H1 (cell line): ENCODE results near the gene GPATCH2. TPM values are rescaled to one million over a fixed set of nuclear protein-coding genes. Genes with fewer than 3 reads are reported as not detected.

ENCODE experiments used
- CTCF ChIA-PET: fragments of 300-600 bp; sonication (Branson Sonifier 250); formaldehyde crosslinking; loops from one replicate; lab custom pipeline; 2021; ENCODE audit not compliant: partially characterized antibody; lab: Charles Lee
- POLR2A ChIA-PET: fragments of 300-600 bp; sonication (Branson Sonifier 250); formaldehyde crosslinking; loops from one replicate; lab custom pipeline; 2021; ENCODE audit warnings: inconsistent platforms; ENCODE audit not compliant: partially characterized antibody; lab: Charles Lee
- DNase-seq, 2 experiments: peaks; one replicate each; pipeline versions ENCODE4 v3.0.0 to v3.0.0-alpha.2; 2010 to 2022; ENCODE audit warnings: low spot score in 2 of 2, low read depth in 1 of 2, mixed read lengths in 1 of 2
- FAIRE-seq: peaks from 2 replicates; lab custom pipeline; 2011; peaks lifted over from hg19 to GRCh38; lab: Jason Lieb, UNC
- H2AFZ ChIP-seq: 2 replicates; pipeline ENCODE4 v1.8.1; 2012; ENCODE audit warnings: low read length, inconsistent platforms
- H2AK5ac ChIP-seq: 2 replicates; pipeline ENCODE4 v1.6.1; 2013; ENCODE audit warnings: low read depth, low read length
- H2BK120ac ChIP-seq: replicated peaks from 2 replicates; pipeline ENCODE3; 2013; ENCODE audit warnings: low read depth, low read length, inconsistent platforms
- H2BK12ac ChIP-seq: 2 replicates; pipeline ENCODE4 v1.6.1; 2013; ENCODE audit warnings: low read depth, low read length
- H2BK15ac ChIP-seq: 2 replicates; pipeline ENCODE4 v1.6.1; 2013; ENCODE audit warnings: low read length
- H2BK20ac ChIP-seq: 2 replicates; pipeline ENCODE4 v1.6.1; 2013; ENCODE audit warnings: low read length
- H2BK5ac ChIP-seq: 2 replicates; pipeline ENCODE4 v1.6.1; 2013; ENCODE audit warnings: low read depth, low read length
- H3K14ac ChIP-seq: 2 replicates; pipeline ENCODE4 v1.6.1; 2013; ENCODE audit warnings: inconsistent platforms; ENCODE audit not compliant: insufficient read length
- H3K18ac ChIP-seq: 2 replicates; pipeline ENCODE4 v1.6.1; 2013; ENCODE audit warnings: low read length; ENCODE audit errors: extremely low read depth
- H3K23ac ChIP-seq: 2 replicates; pipeline ENCODE4 v1.6.1; 2013; ENCODE audit warnings: inconsistent platforms; ENCODE audit not compliant: insufficient read length
- H3K23me2 ChIP-seq: 2 replicates; pipeline ENCODE4 v1.6.1; 2013; ENCODE audit warnings: low read depth, low read length
- H3K27ac ChIP-seq: 2 replicates; pipeline ENCODE4 v1.6.1; 2011; ENCODE audit warnings: low read depth, low read length, inconsistent platforms
- H3K27me3 ChIP-seq, 4 experiments: replicated peaks in 1 of 4; 1 replicate in 1 of 4; 2 replicates in 3 of 4; pipeline versions ENCODE4 v1.6.1 to v1.8.1; 2011 to 2013; ENCODE audit warnings: low read length in 3 of 4, mild to moderate bottlenecking in 3 of 4, inconsistent platforms in 2 of 4, mixed read lengths in 2 of 4, moderate library complexity in 1 of 4; ENCODE audit not compliant: control insufficient read depth in 3 of 4, insufficient read depth in 3 of 4; ENCODE audit errors: extremely low read depth in 1 of 4
- H3K36me3 ChIP-seq, 4 experiments: 2 replicates each; pipeline versions ENCODE4 v1.6.1 to v1.8.1; 2011 to 2013; ENCODE audit warnings: mild to moderate bottlenecking in 4 of 4, low read length in 3 of 4, moderate library complexity in 2 of 4, control low read depth in 1 of 4, inconsistent platforms in 1 of 4; ENCODE audit not compliant: insufficient read depth in 4 of 4, control insufficient read depth in 2 of 4
- H3K4ac ChIP-seq: replicated peaks from 2 replicates; pipeline ENCODE3; 2013; ENCODE audit warnings: low read length, low read depth, mixed read lengths, inconsistent platforms; ENCODE audit not compliant: insufficient read length
- H3K4me1 ChIP-seq, 4 experiments: replicated peaks in 1 of 4; 1 replicate in 1 of 4; 2 replicates in 3 of 4; pipeline versions ENCODE4 v1.6.1 to v1.8.1; 2011 to 2013; ENCODE audit warnings: low read length in 3 of 4, inconsistent platforms in 2 of 4, mixed read lengths in 1 of 4; ENCODE audit not compliant: insufficient read depth in 4 of 4, control insufficient read depth in 3 of 4
- H3K4me2 ChIP-seq, 2 experiments: 2 replicates each; pipeline versions ENCODE4 v1.6.1 to v1.8.1; 2011 to 2013; ENCODE audit warnings: low read depth in 2 of 2, low read length in 2 of 2, control low read depth in 1 of 2, inconsistent platforms in 1 of 2, mild to moderate bottlenecking in 1 of 2; ENCODE audit not compliant: insufficient read depth in 1 of 2
- H3K4me3 ChIP-seq, 4 experiments: fragments of 200-600, 300-600 bp in 1 of 4; sonication (generic), shearing (Covaris generic), sonication (Bioruptor Twin) in 1 of 4; 2 replicates each; pipeline versions ENCODE4 v1.5.1 to v1.8.1; 2011 to 2016; ENCODE audit warnings: low read length in 4 of 4, low read depth in 3 of 4, control low read depth in 2 of 4, inconsistent platforms in 2 of 4, mild to moderate bottlenecking in 2 of 4, mixed read lengths in 1 of 4, moderate library complexity in 1 of 4; ENCODE audit not compliant: insufficient read depth in 2 of 4; ENCODE audit errors: extremely low read depth in 1 of 4
- H3K56ac ChIP-seq: replicated peaks from 2 replicates; pipeline ENCODE3; 2013; ENCODE audit warnings: low read depth, mild to moderate bottlenecking, mixed read lengths, low read length, inconsistent platforms; ENCODE audit not compliant: insufficient read length
- H3K79me1 ChIP-seq: 2 replicates; pipeline ENCODE4 v1.6.1; 2013; ENCODE audit warnings: low read depth, low read length, control low read depth
- H3K79me2 ChIP-seq, 2 experiments: 2 replicates each; pipeline versions ENCODE4 v1.6.1 to v1.8.1; 2012 to 2013; ENCODE audit warnings: low read length in 2 of 2, mild to moderate bottlenecking in 2 of 2, inconsistent platforms in 1 of 2; ENCODE audit not compliant: insufficient read depth in 2 of 2, control insufficient read depth in 1 of 2
- H3K9ac ChIP-seq, 4 experiments: replicated peaks in 1 of 4; 1 replicate in 1 of 4; 2 replicates in 3 of 4; pipeline versions ENCODE4 v1.6.1 to v1.8.1; 2011 to 2013; ENCODE audit warnings: low read depth in 3 of 4, low read length in 3 of 4, control low read depth in 2 of 4, mild to moderate bottlenecking in 2 of 4, moderate library complexity in 2 of 4, inconsistent platforms in 1 of 4; ENCODE audit errors: extremely low read depth in 1 of 4
- H3K9me3 ChIP-seq, 2 experiments: 2 replicates each; pipeline versions ENCODE4 v1.6.1 to v1.8.1; 2012 to 2013; ENCODE audit warnings: mild to moderate bottlenecking in 2 of 2, moderate library complexity in 2 of 2, control low read depth in 1 of 2, inconsistent platforms in 1 of 2, low read depth in 1 of 2, low read length in 1 of 2, mixed read lengths in 1 of 2; ENCODE audit not compliant: insufficient read depth in 2 of 2
- H4K20me1 ChIP-seq, 2 experiments: replicated peaks in 1 of 2; 2 replicates each; pipeline versions ENCODE3 to v1.8.1; 2011 to 2013; ENCODE audit warnings: inconsistent platforms in 2 of 2, low read length in 2 of 2, mild to moderate bottlenecking in 1 of 2; ENCODE audit not compliant: insufficient read depth in 2 of 2, control insufficient read depth in 1 of 2
- H4K5ac ChIP-seq: 2 replicates; pipeline ENCODE4 v1.6.1; 2013; ENCODE audit warnings: low read length, low read depth, mixed read lengths, inconsistent platforms; ENCODE audit not compliant: insufficient read length
- H4K8ac ChIP-seq: 2 replicates; pipeline ENCODE4 v1.8.0; 2013; ENCODE audit warnings: mild to moderate bottlenecking, moderate library complexity, low read length, inconsistent platforms; ENCODE audit not compliant: insufficient read depth; ENCODE audit errors: extremely low read depth
- H4K91ac ChIP-seq: replicated peaks from 2 replicates; pipeline ENCODE3; 2013; ENCODE audit warnings: low read length, mixed read lengths, inconsistent platforms; ENCODE audit not compliant: insufficient read length
- PHF8 ChIP-seq: fragments of 200-600 bp; sonication (generic); conservative IDR thresholded peaks from 2 replicates; pipeline ENCODE4 v1.7.1; 2012; ENCODE audit warnings: low read depth, mild to moderate bottlenecking, inconsistent platforms, low read length, moderate library complexity
- POU5F1 ChIP-seq: IDR thresholded peaks from 2 replicates; pipeline ENCODE4 v1.6.1; 2011; ENCODE audit warnings: low read depth, mild to moderate bottlenecking, low read length, moderate library complexity
- SP2 ChIP-seq: IDR thresholded peaks from 2 replicates; pipeline ENCODE4 v1.6.1; 2012; ENCODE audit warnings: mild to moderate bottlenecking, low read length, inconsistent platforms
- polyA plus RNA-seq, 7 experiments: library from polyadenylated mRNA; depleted of rRNA in 3 of 7; stranded (reverse) in 5 of 7; unstranded in 2 of 7; fragments of >200 nt in 5 of 7; fragments of 200-250 nt in 2 of 7; gene quantifications; 1 replicate in 5 of 7; 2 replicates in 1 of 7; 4 replicates in 1 of 7; pipeline versions ENCODE4 v1.2.1 to v1.2.3, GENCODE V29; 2011 to 2013; ENCODE audit warnings: missing spikeins in 2 of 7, mixed read lengths in 2 of 7
- total RNA-seq: library from RNA; stranded (reverse); fragmentation: NEBNext Ultra II Directional; extraction: Animal tissue kit (Norgen Biotek cat#: 25700); gene quantifications from 2 replicates; pipeline ENCODE4 v1.2.1, GENCODE V29; 2021

The GPATCH2 gene
- total and polyA plus RNA-seq, 2 of the 8 experiments (the other 6 are each of a cell fraction or from before 2014, with no cell fraction given): 3.9 to 13.1 TPM

DNA sequence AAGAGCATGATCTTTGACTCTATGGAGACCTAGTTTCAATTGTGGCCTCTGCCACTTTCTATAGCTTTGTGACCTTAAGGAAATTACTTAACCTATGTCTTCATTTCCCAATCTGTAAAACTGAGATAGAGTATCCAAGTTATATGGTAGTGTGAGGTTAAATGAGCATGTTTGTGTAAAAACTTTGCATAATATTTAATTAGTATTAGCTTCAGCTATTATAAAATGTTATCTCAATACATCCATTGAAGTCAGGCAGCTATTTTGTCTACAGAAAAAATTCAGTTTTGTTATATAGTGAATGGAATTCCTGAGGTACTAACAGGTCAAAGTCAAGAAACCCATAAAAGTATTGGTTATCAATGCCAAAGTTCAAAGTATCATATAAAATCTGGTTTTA lies 53.6 kb downstream of the GPATCH2 start:
- no peak for FAIRE-seq
- H4K5ac ChIP-seq: no peak overlapping the region
- POLR2A ChIA-PET: no interaction called here

More for the DNA sequence above, 53.6 kb downstream of the GPATCH2 start:
- CTCF ChIA-PET: no interaction called here
- Histone ChIP-seq H4K20me1 (no peaks in the 10 kb centered on the region), H2BK15ac (no peak overlapping the region), H3K27me3 (no peaks in the 10 kb centered on the region), H2BK120ac (no peak overlapping the region), H3K4me2 (no peak overlapping the region), H3K18ac (no peak overlapping the region), H3K79me2 (no peaks in the 10 kb centered on the region), H2AK5ac (no peak overlapping the region), H2BK12ac (no peak overlapping the region), H2AFZ (no peak overlapping the region), H2BK20ac (no peak overlapping the region), H3K23ac (no peak overlapping the region), H3K9me3 (no peaks in the 10 kb centered on the region), H3K4ac (no peak overlapping the region), H3K23me2 (no peaks in the 10 kb centered on the region), H3K36me3 (no peaks in the 10 kb centered on the region), H3K4me3 (no peak overlapping the region), H3K27ac (no peak overlapping the region), H4K8ac (no peak overlapping the region), H3K4me1 (no peaks in the 10 kb centered on the region), H4K91ac (no peak overlapping the region), H3K56ac (no peak overlapping the region), H3K79me1 (no peaks in the 10 kb centered on the region), H2BK5ac (no peak overlapping the region), H3K14ac (no peak overlapping the region), H3K9ac (no peak overlapping the region)
- no peak for DNase-seq
- TF ChIP-seq POU5F1 (no peak), SP2 (no peak), PHF8 (no peak)
